KMS-11 (cell line): ENCODE results near the gene MICAL2.

Experiments used
- H2AFZ ChIP-seq: fragments of 200-600 bp; sonication (generic); 2 replicates; pipeline ENCODE4 v1.6.1; 2016; ENCODE audit warnings: antibody characterized with exemption, mixed run types, low read depth
- H3K27ac ChIP-seq: fragments of 200-600 bp; sonication (generic); 2 replicates; pipeline ENCODE4 v1.6.1; 2016; ENCODE audit warnings: mild to moderate bottlenecking, mixed run types
- H3K27me3 ChIP-seq: fragments of 200-600 bp; sonication (generic); 2 replicates; pipeline ENCODE4 v1.6.1; 2017; ENCODE audit warnings: mild to moderate bottlenecking, low read depth, mixed run types, moderate library complexity; ENCODE audit not compliant: insufficient read depth
- H3K36me3 ChIP-seq: fragments of 200-600 bp; sonication (generic); 2 replicates; pipeline ENCODE4 v1.6.1; 2017; ENCODE audit warnings: mild to moderate bottlenecking, mixed run types; ENCODE audit not compliant: insufficient read depth
- H3K4me1 ChIP-seq: fragments of 200-600 bp; sonication (generic); 2 replicates; pipeline ENCODE4 v1.6.1; 2016; ENCODE audit warnings: mild to moderate bottlenecking, low read depth, mixed run types; ENCODE audit not compliant: poor library complexity, severe bottlenecking
- H3K4me2 ChIP-seq: fragments of 200-600 bp; sonication (generic); 2 replicates; pipeline ENCODE4 v1.7.0; 2016; ENCODE audit warnings: mild to moderate bottlenecking, mixed run types
- H3K4me3 ChIP-seq: fragments of 200-600 bp; sonication (generic); IDR thresholded peaks from 2 replicates; pipeline ENCODE4 v1.6.1; 2017; ENCODE audit warnings: low read depth, low read length, mixed read lengths; ENCODE audit not compliant: insufficient read depth
- H3K79me2 ChIP-seq: fragments of 200-600 bp; sonication (generic); 2 replicates; pipeline ENCODE4 v1.6.1; 2016; ENCODE audit warnings: low read depth, mixed run types; ENCODE audit not compliant: insufficient read depth
- H3K9ac ChIP-seq: fragments of 200-600 bp; sonication (generic); 2 replicates; pipeline ENCODE4 v1.6.1; 2016; ENCODE audit warnings: mild to moderate bottlenecking, mixed run types
- H4K20me1 ChIP-seq: fragments of 200-600 bp; sonication (generic); 2 replicates; pipeline ENCODE4 v1.6.1; 2016; ENCODE audit warnings: mild to moderate bottlenecking, mixed run types; ENCODE audit not compliant: insufficient read depth
- TF ChIP-seq, protein P1 (sequence below): fragments of 200-600 bp; sonication (generic); conservative IDR thresholded peaks from 2 replicates; pipeline ENCODE4 v1.6.1; 2017; ENCODE audit warnings: low read depth, mild to moderate bottlenecking, antibody characterized with exemption, low read length, moderate library complexity, mixed read lengths

The MICAL2 gene

DNA sequence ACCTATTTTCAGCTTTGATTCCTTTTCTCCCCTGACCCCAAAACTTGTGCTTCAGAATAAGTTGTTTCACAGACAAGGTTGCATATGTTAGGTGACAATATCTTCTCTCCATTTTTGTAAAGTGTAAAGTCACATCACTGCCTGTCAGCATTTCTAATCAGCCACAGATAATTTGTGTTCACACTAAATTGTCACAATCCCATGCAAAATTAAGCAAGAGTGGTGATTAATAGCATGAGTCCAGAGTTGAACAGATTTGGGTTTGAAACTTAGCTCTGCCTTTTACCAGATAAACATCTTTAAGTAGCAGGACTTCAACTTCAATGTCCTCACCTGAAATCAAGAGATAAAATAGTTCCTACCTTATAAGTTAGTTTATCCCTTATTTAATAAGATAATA lies 80.1 kb downstream of the MICAL2 start:
- H3K4me3 ChIP-seq = no peak overlapping the region
- H2AFZ ChIP-seq = no peak overlapping the region
- no peaks in the 10 kb centered on the region for H3K79me2 ChIP-seq
- peaks cover 7% of the 10 kb centered on the region for H3K4me1 ChIP-seq
- no peak overlapping the region for H3K4me2 ChIP-seq
- H3K27me3 ChIP-seq = no peaks in the 10 kb centered on the region
- no peak overlapping the region for H3K9ac ChIP-seq
- TF ChIP-seq, protein P1, sequence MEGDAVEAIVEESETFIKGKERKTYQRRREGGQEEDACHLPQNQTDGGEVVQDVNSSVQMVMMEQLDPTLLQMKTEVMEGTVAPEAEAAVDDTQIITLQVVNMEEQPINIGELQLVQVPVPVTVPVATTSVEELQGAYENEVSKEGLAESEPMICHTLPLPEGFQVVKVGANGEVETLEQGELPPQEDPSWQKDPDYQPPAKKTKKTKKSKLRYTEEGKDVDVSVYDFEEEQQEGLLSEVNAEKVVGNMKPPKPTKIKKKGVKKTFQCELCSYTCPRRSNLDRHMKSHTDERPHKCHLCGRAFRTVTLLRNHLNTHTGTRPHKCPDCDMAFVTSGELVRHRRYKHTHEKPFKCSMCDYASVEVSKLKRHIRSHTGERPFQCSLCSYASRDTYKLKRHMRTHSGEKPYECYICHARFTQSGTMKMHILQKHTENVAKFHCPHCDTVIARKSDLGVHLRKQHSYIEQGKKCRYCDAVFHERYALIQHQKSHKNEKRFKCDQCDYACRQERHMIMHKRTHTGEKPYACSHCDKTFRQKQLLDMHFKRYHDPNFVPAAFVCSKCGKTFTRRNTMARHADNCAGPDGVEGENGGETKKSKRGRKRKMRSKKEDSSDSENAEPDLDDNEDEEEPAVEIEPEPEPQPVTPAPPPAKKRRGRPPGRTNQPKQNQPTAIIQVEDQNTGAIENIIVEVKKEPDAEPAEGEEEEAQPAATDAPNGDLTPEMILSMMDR = no peak
- H3K27ac ChIP-seq = no peak overlapping the region
- no peaks in the 10 kb centered on the region for H4K20me1 ChIP-seq
- no peaks in the 10 kb centered on the region for H3K36me3 ChIP-seq

DNA sequence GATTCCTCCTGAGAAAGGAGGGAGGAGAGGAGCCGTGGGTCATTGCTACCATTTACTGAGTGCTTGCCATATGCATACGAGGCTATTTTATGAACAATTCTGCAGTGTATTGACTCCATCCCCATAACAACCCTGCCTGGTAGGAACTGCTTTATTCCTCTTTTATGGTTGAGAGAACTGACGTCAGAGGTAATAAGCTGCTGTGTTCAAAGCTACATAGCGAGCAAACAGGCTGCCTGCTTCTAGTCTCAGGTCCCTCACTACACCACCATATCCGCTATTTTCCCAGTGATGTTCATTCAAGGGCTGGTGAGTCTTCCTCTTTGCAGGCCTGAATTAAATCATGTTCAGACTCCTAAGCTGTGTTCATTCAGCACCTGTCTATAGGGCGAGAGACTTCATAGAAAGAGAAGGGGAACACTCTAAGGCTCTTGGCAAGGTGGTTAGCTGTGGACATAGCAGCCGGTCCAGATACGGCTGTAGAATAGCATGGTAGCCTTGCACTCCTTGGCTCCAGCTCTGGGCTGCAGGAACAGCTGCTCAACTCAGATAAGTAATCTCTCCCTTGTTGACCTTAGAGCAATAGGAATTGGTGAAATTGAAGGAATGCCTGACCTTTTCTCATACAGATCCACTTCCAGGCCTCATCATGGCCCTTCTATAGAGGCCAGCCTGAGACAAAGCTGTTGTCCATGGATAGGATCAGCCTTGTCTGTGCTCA lies 82.6 kb downstream of the MICAL2 start:
- H3K36me3 ChIP-seq = no peaks in the 10 kb centered on the region
- H3K4me3 ChIP-seq = no peak overlapping the region
- TF ChIP-seq, protein P1 = no peak
- H2AFZ ChIP-seq = no peak overlapping the region
- H3K27ac ChIP-seq = no peak overlapping the region
- no peaks in the 10 kb centered on the region for H3K79me2 ChIP-seq
- H3K4me2 ChIP-seq = no peak overlapping the region
- no peaks in the 10 kb centered on the region for H3K27me3 ChIP-seq
- no peaks in the 10 kb centered on the region for H4K20me1 ChIP-seq
- peaks cover 27% of the 10 kb centered on the region for H3K4me1 ChIP-seq
- H3K9ac ChIP-seq = no peak overlapping the region

- H3K9ac ChIP-seq = no peak overlapping the region
- H3K4me3 ChIP-seq = no peak overlapping the region
- H3K27ac ChIP-seq = no peak overlapping the region
- no peaks in the 10 kb centered on the region for H3K36me3 ChIP-seq
- H3K4me2 ChIP-seq = no peak overlapping the region
- peaks cover 27% of the 10 kb centered on the region for H3K4me1 ChIP-seq
- no peaks in the 10 kb centered on the region for H3K27me3 ChIP-seq
- TF ChIP-seq, protein P1 = no peak
- H2AFZ ChIP-seq = no peak overlapping the region
- no peaks in the 10 kb centered on the region for H4K20me1 ChIP-seq
- H3K79me2 ChIP-seq = no peaks in the 10 kb centered on the region
Measured at GRCh38 chr11:12193515-12194336, 83.3 kb downstream of the MICAL2 start.

DNA sequence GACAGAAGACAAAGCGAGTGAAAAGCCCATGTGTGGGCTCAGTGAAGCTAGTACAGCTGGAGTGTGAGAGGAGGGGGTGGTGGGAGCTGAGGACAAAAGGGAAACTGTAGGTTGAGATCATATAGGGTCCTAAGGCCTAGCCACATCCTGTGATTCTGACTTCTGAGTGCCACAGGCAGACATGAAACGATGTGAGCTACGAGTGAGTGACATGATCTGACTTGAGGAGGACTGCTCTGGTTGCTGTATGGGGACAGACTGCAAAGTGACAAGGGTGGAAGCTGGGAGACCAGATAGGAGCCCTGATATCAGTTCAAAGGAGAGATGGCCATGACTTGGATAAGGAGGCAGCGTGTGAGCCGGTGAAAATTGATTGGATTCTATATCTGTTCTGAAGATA lies 85.4 kb downstream of the MICAL2 start:
- H3K27ac ChIP-seq = peak overlapping the region; percentile 14; the same call in 1 of the 2 replicates
- no peaks in the 10 kb centered on the region for H3K36me3 ChIP-seq
- TF ChIP-seq, protein P1 = no peak
- no peaks in the 10 kb centered on the region for H3K27me3 ChIP-seq
- no peaks in the 10 kb centered on the region for H4K20me1 ChIP-seq
- H3K79me2 ChIP-seq = no peaks in the 10 kb centered on the region
- no peak overlapping the region for H3K4me3 ChIP-seq
- no peak overlapping the region for H2AFZ ChIP-seq
- H3K4me1 ChIP-seq = peaks cover 27% of the 10 kb centered on the region
- peak overlapping the region; percentile 31 for H3K4me2 ChIP-seq
- H3K9ac ChIP-seq = no peak overlapping the region
